Upper lobe of left lung (tissue), 6 donors: ENCODE measurements around the gene LRBA. TPM values are rescaled to one million over a fixed set of nuclear protein-coding genes. Genes with fewer than 3 reads are reported as not detected.

Experiments used
- ATAC-seq, 2 donors: fragments of 200-7000 bp; cut with Tn5 transposase; one replicate each; pipeline ENCODE4 v1.9.1; 2022; ENCODE audit warnings: mild to moderate bottlenecking in 2 of 2, moderate library complexity in 2 of 2; ENCODE audit not compliant: low FRiP score in 2 of 2
- DNase-seq, 2 donors: peaks; one replicate each; pipeline ENCODE4 v3.0.0-alpha.2; 2019 to 2020
- H3K27ac ChIP-seq, 4 donors: fragments of 200-600 bp; sonication (generic); one replicate each; pipeline ENCODE4 v1.5.1; 2016 to 2019
- H3K27me3 ChIP-seq, 4 donors: fragments of 200-600 bp; sonication (generic); one replicate each; pipeline ENCODE4 v1.5.1; 2017 to 2019
- H3K36me3 ChIP-seq, 4 donors: fragments of 200-600 bp; sonication (generic); one replicate each; pipeline ENCODE4 v1.5.1; 2016 to 2019
- H3K4me1 ChIP-seq, 4 donors: fragments of 200-600 bp; sonication (generic); one replicate each; pipeline ENCODE4 v1.5.1; 2018 to 2019
- H3K4me3 ChIP-seq, 4 donors: fragments of 200-600 bp; sonication (generic); one replicate each; pipeline ENCODE4 v1.5.1; 2017 to 2019; ENCODE audit warnings: mild to moderate bottlenecking in 2 of 4, moderate library complexity in 1 of 4
- H3K9me3 ChIP-seq, 4 donors: fragments of 200-600 bp; sonication (generic); one replicate each; pipeline ENCODE4 v1.5.1; 2018 to 2019
- CTCF ChIP-seq, 6 experiments: fragments of 450-650 bp in 4 of 6; fragments of 200-600 bp in 2 of 6; sonication (generic) in 2 of 6; IDR thresholded peaks; one replicate each; pipeline ENCODE4 v1.5.1; 2016 to 2019; ENCODE audit warnings: antibody characterized with exemption in 6 of 6
- EP300 ChIP-seq, 4 donors: sonication (generic); formaldehyde crosslinking; IDR thresholded peaks; one replicate each; pipeline ENCODE4 v1.5.1; 2017; ENCODE audit warnings: antibody characterized with exemption in 4 of 4, control low read depth in 2 of 4
- POLR2A ChIP-seq, 4 donors: fragments of 450-650 bp; IDR thresholded peaks; one replicate each; pipeline ENCODE4 v1.5.1; 2016 to 2017; ENCODE audit warnings: antibody characterized with exemption in 4 of 4, mild to moderate bottlenecking in 2 of 4
- POLR2AphosphoS5 ChIP-seq, 2 donors: sonication (generic); formaldehyde crosslinking; IDR thresholded peaks; one replicate each; pipeline ENCODE4 v1.5.1; 2017; ENCODE audit warnings: antibody characterized with exemption in 2 of 2
- WGBS, 2 donors: methylation state at CpG; one replicate each; pipeline ENCODE4 v1.1.5; 2017 to 2018; 5-methylcytosine and 5-hydroxymethylcytosine counted together
- total RNA-seq, 6 donors: library from RNA; depleted of rRNA in 4 of 6; stranded (reverse); fragments of >200 nt in 4 of 6; gene quantifications; one replicate each; pipeline versions ENCODE4 v1.1.0 to v1.2.1, GENCODE V29; 2016 to 2021
- donor health status: DM: no; HTN: no; CAD: no; lungs with moderate emphysema.
- donor health status: DM: no; HTN: yes; CAD: no; lungs with severe emphysema.

LRBA gene
- total RNA-seq, 6 donors from 2014 or later, result 34.7 to 139 (median 56.4) TPM

DNA sequence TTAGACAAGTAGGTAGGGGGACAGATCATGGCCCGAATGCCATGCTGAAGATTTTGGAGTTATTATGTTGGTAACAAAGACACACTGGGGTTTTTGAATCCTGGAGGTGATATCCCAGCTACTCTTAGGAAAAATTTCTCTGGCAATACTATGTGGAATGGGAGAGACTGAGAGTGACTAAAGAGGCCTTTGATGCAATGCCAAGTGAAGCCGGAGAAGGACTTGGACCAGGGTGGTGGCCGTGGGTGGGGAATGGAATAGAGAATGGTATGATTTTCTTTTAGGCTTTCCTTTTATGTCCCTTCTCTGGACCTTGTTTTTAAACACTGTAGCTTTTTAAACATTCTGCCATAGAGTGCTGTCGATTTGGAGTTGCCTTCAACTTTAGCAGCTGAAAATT lies 795.2 kb downstream of the LRBA start:
- no peaks in the 10 kb centered on the region for H3K36me3 ChIP-seq
- WGBS, 2 donors, result 75 to 78% methylated on average over 4 of the region's 4 CpGs
- H3K27me3 ChIP-seq, result no peaks in the 10 kb centered on the region
- H3K4me1 ChIP-seq, result peaks cover 0 to 3% (median 0%) of the 10 kb centered on the region in 4 donors
- no peaks in the 10 kb centered on the region for H3K9me3 ChIP-seq
- TF ChIP-seq CTCF (IDR thresholded peaks at IDR 0.05) (no peak), POLR2AphosphoS5 (IDR thresholded peaks at IDR 0.05) (no peak), POLR2A (IDR thresholded peaks at IDR 0.05) (no peak), EP300 (IDR thresholded peaks at IDR 0.05) (no peak)
- DNase-seq (no peak), ATAC-seq (no peak)
- H3K27ac ChIP-seq, result no peak overlapping the region
- no peak overlapping the region for H3K4me3 ChIP-seq

- no peak for ATAC-seq
- WGBS, 2 donors, result 90 to 95% methylated on average over 2 of the region's 2 CpGs
- Histone ChIP-seq H3K27me3 (no peaks in the 10 kb centered on the region), H3K4me1 (peaks cover 0 to 3% (median 0%) of the 10 kb centered on the region in 4 donors), H3K27ac (no peak overlapping the region), H3K36me3 (no peaks in the 10 kb centered on the region), H3K9me3 (no peaks in the 10 kb centered on the region), H3K4me3 (no peak overlapping the region)
- DNase-seq, result peak in 1 of 2 donors; percentile 26
- TF ChIP-seq POLR2AphosphoS5 (IDR thresholded peaks at IDR 0.05) (no peak), POLR2A (IDR thresholded peaks at IDR 0.05) (no peak), CTCF (IDR thresholded peaks at IDR 0.05) (no peak), EP300 (IDR thresholded peaks at IDR 0.05) (no peak)
Observed at GRCh38 chr4:150218447-150218846, 796.6 kb downstream of the LRBA start.

- ATAC-seq (no peak), DNase-seq (no peak)
- WGBS, 2 donors, result 48 to 57% methylated on average over 8 of the region's 8 CpGs
- Histone ChIP-seq H3K4me1 (peaks cover 0 to 3% (median 0%) of the 10 kb centered on the region in 4 donors), H3K27ac (no peak overlapping the region), H3K4me3 (no peak overlapping the region), H3K9me3 (no peaks in the 10 kb centered on the region), H3K27me3 (no peaks in the 10 kb centered on the region), H3K36me3 (no peaks in the 10 kb centered on the region)
- TF ChIP-seq EP300 (IDR thresholded peaks at IDR 0.05) (no peak), POLR2A (IDR thresholded peaks at IDR 0.05) (no peak), CTCF (IDR thresholded peaks at IDR 0.05) (no peak), POLR2AphosphoS5 (IDR thresholded peaks at IDR 0.05) (no peak)
Observed at GRCh38 chr4:150217808-150218207, 797.3 kb downstream of the LRBA start.

GRCh38 chr4:150217192-150217591 lies 797.9 kb downstream of the LRBA start:
- Histone ChIP-seq H3K27me3 (no peaks in the 10 kb centered on the region), H3K27ac (no peak overlapping the region), H3K4me1 (peaks cover 0 to 3% (median 0%) of the 10 kb centered on the region in 4 donors), H3K9me3 (no peaks in the 10 kb centered on the region), H3K36me3 (no peaks in the 10 kb centered on the region), H3K4me3 (no peak overlapping the region)
- DNase-seq (no peak), ATAC-seq (peak in 1 of 2 donors; percentile 32)
- WGBS, 2 donors, result 42 to 43% methylated on average over 3 of the region's 3 CpGs
- TF ChIP-seq POLR2A (IDR thresholded peaks at IDR 0.05), result no peak
- no peak for TF ChIP-seq EP300 (IDR thresholded peaks at IDR 0.05)
- no peak for TF ChIP-seq CTCF (IDR thresholded peaks at IDR 0.05)
- no peak for TF ChIP-seq POLR2AphosphoS5 (IDR thresholded peaks at IDR 0.05)

GRCh38 chr4:150216726-150217125 lies 798.4 kb downstream of the LRBA start:
- Histone ChIP-seq H3K9me3 (no peaks in the 10 kb centered on the region), H3K27ac (no peak overlapping the region), H3K36me3 (no peaks in the 10 kb centered on the region), H3K4me1 (peaks cover 0 to 3% (median 0%) of the 10 kb centered on the region in 4 donors), H3K4me3 (no peak overlapping the region), H3K27me3 (no peaks in the 10 kb centered on the region)
- WGBS, 2 donors, result 89% methylated on average over 5 of the region's 5 CpGs
- ATAC-seq (no peak), DNase-seq (no peak)
- TF ChIP-seq CTCF (IDR thresholded peaks at IDR 0.05) (no peak), EP300 (IDR thresholded peaks at IDR 0.05) (no peak), POLR2AphosphoS5 (IDR thresholded peaks at IDR 0.05) (no peak), POLR2A (IDR thresholded peaks at IDR 0.05) (no peak)
